ENCODE measurements around the gene KDM4C.

DNA sequence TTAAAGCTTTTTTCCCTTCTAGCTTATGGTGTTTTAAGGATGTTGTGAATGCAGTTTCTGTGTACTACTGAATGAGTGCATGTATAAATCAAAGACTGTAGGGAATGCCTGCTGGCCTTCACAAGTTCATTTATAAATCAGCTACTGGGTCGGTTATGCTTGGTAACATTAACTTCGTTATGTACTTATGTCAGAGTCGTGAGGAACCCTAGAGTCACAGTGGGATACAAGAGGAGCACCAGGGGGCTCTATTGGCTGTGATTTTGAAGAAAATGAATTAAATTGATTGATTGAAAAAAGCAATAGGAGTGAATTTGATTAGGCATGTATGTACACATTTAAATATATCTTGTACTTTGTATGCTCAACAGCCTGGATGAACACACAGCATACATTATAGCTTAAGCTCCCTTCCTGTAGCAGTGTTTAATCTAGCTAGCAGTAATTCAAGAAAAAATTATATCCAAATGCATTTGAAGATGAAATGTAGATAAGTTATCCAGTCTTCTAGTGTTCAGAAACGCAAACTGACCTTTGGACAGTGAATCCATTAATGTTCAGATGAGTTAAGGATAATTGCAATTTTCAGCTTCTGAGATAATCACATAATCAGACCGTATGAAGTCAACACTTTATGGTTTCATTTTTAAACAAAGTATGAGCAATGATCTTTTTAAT, 204.2 kb downstream of the KDM4C start:
- TF ChIP-seq POLR2A (IDR thresholded peaks at IDR 0.05; ENCODE audit: low read depth, low read length) = no peak
- TF ChIP-seq, protein P1, sequence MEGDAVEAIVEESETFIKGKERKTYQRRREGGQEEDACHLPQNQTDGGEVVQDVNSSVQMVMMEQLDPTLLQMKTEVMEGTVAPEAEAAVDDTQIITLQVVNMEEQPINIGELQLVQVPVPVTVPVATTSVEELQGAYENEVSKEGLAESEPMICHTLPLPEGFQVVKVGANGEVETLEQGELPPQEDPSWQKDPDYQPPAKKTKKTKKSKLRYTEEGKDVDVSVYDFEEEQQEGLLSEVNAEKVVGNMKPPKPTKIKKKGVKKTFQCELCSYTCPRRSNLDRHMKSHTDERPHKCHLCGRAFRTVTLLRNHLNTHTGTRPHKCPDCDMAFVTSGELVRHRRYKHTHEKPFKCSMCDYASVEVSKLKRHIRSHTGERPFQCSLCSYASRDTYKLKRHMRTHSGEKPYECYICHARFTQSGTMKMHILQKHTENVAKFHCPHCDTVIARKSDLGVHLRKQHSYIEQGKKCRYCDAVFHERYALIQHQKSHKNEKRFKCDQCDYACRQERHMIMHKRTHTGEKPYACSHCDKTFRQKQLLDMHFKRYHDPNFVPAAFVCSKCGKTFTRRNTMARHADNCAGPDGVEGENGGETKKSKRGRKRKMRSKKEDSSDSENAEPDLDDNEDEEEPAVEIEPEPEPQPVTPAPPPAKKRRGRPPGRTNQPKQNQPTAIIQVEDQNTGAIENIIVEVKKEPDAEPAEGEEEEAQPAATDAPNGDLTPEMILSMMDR (conservative IDR thresholded peaks at IDR 0.05; ENCODE audit: low read depth, low read length) = no peak
- TF ChIP-seq NFE2L2 (IDR thresholded peaks at IDR 0.05; ENCODE audit: low read depth, low read length) = no peak
- no peak for TF ChIP-seq MXI1 (IDR thresholded peaks at IDR 0.05; ENCODE audit: borderline replicate concordance, low read depth, low read length)
- TF ChIP-seq RAD21 (IDR thresholded peaks at IDR 0.05; ENCODE audit: low read length) = no peak
- TF ChIP-seq, protein P2, sequence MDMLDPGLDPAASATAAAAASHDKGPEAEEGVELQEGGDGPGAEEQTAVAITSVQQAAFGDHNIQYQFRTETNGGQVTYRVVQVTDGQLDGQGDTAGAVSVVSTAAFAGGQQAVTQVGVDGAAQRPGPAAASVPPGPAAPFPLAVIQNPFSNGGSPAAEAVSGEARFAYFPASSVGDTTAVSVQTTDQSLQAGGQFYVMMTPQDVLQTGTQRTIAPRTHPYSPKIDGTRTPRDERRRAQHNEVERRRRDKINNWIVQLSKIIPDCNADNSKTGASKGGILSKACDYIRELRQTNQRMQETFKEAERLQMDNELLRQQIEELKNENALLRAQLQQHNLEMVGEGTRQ (IDR thresholded peaks at IDR 0.05; ENCODE audit: low read depth, low read length) = no peak
- no peak for TF ChIP-seq RFX5 (IDR thresholded peaks at IDR 0.05; ENCODE audit: low read depth, low read length)
- TF ChIP-seq MAFK (IDR thresholded peaks at IDR 0.05; ENCODE audit: low read depth, low read length) = no peak
- TF ChIP-seq CEBPB (IDR thresholded peaks at IDR 0.05; ENCODE audit: low read depth, low read length) = no peak
- TF ChIP-seq FOS (IDR thresholded peaks at IDR 0.05; ENCODE audit: low read depth, low read length) = no peak
- TF ChIP-seq SMC3 (IDR thresholded peaks at IDR 0.05; ENCODE audit: low read depth, low read length) = no peak
- no peak for TF ChIP-seq BHLHE40 (IDR thresholded peaks at IDR 0.05; ENCODE audit: low read depth, low read length)
- TF ChIP-seq, protein P3, sequence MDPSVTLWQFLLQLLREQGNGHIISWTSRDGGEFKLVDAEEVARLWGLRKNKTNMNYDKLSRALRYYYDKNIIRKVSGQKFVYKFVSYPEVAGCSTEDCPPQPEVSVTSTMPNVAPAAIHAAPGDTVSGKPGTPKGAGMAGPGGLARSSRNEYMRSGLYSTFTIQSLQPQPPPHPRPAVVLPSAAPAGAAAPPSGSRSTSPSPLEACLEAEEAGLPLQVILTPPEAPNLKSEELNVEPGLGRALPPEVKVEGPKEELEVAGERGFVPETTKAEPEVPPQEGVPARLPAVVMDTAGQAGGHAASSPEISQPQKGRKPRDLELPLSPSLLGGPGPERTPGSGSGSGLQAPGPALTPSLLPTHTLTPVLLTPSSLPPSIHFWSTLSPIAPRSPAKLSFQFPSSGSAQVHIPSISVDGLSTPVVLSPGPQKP (IDR thresholded peaks at IDR 0.05; ENCODE audit: borderline replicate concordance, low read depth, low read length) = no peak
- no peak for TF ChIP-seq MAZ (IDR thresholded peaks at IDR 0.05; ENCODE audit: borderline replicate concordance, low read depth, low read length)
